ENCODE measurements around the gene AHDC1. TPM values are rescaled to one million over a fixed set of nuclear protein-coding genes. Genes with fewer than 3 reads are reported as not detected.

AHDC1 gene
- total and polyA plus RNA-seq, 2 of the 13 experiments (the other 11 are each of a cell fraction or from before 2014, with no cell fraction given): 1.0 to 2.7 TPM

DNA sequence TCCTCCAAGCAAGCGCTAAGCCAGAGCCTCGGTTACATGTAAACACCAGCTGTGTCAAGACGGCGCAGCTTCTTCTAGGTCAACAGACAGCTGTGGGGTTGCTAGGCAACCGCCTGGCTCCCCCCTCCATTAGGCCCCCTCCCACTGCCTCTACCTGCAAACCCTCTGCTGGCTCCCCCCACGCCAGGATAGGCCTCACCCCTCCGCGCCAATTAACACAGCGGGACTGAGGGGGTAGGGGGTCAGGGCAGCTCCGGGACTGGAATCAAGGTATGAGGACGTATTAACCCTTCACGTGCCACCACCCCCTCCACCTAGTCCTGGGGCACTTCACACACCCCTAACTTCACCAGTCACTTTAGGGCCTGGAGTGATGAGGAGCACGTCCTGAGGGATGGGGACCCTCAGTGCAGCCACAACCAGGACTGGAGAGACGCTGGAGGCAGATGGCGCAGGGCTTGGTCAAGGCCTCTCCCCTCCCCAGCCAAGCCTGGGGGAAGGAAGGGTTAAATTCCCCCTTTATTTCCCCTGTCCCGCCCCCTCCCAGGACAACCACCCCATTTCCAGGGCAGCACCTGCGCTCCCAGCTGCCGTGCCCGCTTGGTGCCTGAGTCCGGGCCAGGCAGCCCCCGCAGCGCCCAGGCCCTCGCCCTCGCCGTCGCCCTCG is 76.6 kb downstream of the AHDC1 start (continued):
- TF ChIP-seq AFF4 (CRISPR knock-in tag; IDR thresholded peaks at IDR 0.05) (no peak), BCL6 (CRISPR knock-in tag; IDR thresholded peaks at IDR 0.05) (no peak), ZNF335 (CRISPR knock-in tag; IDR thresholded peaks at IDR 0.05) (no peak), TCF12 (IDR thresholded peaks at IDR 0.05) (no peak), TCF12 (CRISPR knock-in tag; IDR thresholded peaks at IDR 0.05) (no peak), ASH2L (IDR thresholded peaks at IDR 0.05; ENCODE audit: insufficient read length, low read depth, low read length) (peak; percentile 38), ZNF746 (CRISPR knock-in tag; IDR thresholded peaks at IDR 0.05) (peak; percentile 50; the same call in 1 of the 2 replicates), SIN3A (IDR thresholded peaks at IDR 0.05; ENCODE audit: borderline replicate concordance, low read depth, low read length) (peak; percentile 85; the same call in 1 of the 2 replicates), THAP8 (CRISPR knock-in tag; IDR thresholded peaks at IDR 0.05; ENCODE audit: borderline replicate concordance) (no peak), FLYWCH1 (CRISPR knock-in tag; IDR thresholded peaks at IDR 0.05) (no peak), MAZ (IDR thresholded peaks at IDR 0.05; ENCODE audit: borderline replicate concordance, low read depth, low read length) (no peak), MAZ (CRISPR knock-in tag; IDR thresholded peaks at IDR 0.05; ENCODE audit: low read depth) (peak; percentile 79), ZNF160 (CRISPR knock-in tag; IDR thresholded peaks at IDR 0.05) (no peak), SRY (CRISPR knock-in tag; IDR thresholded peaks at IDR 0.05) (peak; percentile 4; the same call in 1 of the 2 replicates), TSC22D2 (CRISPR knock-in tag; IDR thresholded peaks at IDR 0.05; ENCODE audit: borderline replicate concordance) (no peak), HNRNPK (IDR thresholded peaks at IDR 0.05; ENCODE audit: low read depth, low read length, poor library complexity, severe bottlenecking) (peak; percentile 66), TAF15 (IDR thresholded peaks at IDR 0.05; ENCODE audit: low read depth, low read length, poor library complexity, severe bottlenecking) (no peak), HDAC2 (CRISPR knock-in tag; IDR thresholded peaks at IDR 0.05) (no peak), CCDC6 (CRISPR knock-in tag; IDR thresholded peaks at IDR 0.05) (no peak), GTF3A (CRISPR knock-in tag; conservative IDR thresholded peaks at IDR 0.05) (no peak), NCOA1 (CRISPR knock-in tag; IDR thresholded peaks at IDR 0.05) (no peak), ISL2 (CRISPR knock-in tag; IDR thresholded peaks at IDR 0.05) (no peak), NFIC (IDR thresholded peaks at IDR 0.05; ENCODE audit: low read length) (no peak), ZNF17 (CRISPR knock-in tag; IDR thresholded peaks at IDR 0.05) (no peak)
- TF ChIP-seq, protein P1, sequence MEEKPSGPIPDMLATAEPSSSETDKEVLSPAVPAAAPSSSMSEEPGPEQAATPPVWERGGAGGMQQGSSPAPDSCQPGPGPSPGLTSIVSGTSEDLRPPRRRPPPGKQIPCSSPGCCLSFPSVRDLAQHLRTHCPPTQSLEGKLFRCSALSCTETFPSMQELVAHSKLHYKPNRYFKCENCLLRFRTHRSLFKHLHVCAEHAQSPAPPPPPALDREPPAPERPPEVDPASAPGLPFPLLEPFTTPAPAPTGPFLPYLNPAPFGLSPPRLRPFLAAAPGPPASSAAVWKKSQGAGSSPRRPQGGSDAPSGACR (CRISPR knock-in tag; IDR thresholded peaks at IDR 0.05): no peak; the same call in 1 of the 2 replicates

All from HepG2 (cell line).